NB4 (cell line): Measurements from ENCODE around the gene ADH1C.
"Not testable (repeated sequence)": the region's sequence is repeated elsewhere in the genome, so short reads cannot be mapped to it uniquely, and the experiment has no call there.

ENCODE experiments used
- CTCF ChIP-seq: IDR thresholded peaks from one replicate; pipeline ENCODE4 v1.5.1; 2012; ENCODE audit warnings: low read depth, low read length
- MAX ChIP-seq: IDR thresholded peaks from 2 replicates; pipeline ENCODE4 v1.6.1; 2011; ENCODE audit warnings: low read depth, low read length
- MYC ChIP-seq: IDR thresholded peaks from 2 replicates; pipeline ENCODE4 v1.6.1; 2011; ENCODE audit warnings: low read depth, low read length
- POLR2A ChIP-seq: IDR thresholded peaks from 2 replicates; pipeline ENCODE4 v1.6.1; 2011; ENCODE audit warnings: mild to moderate bottlenecking; ENCODE audit not compliant: insufficient read length; ENCODE audit errors: extremely low read depth

- not testable (repeated sequence) for TF ChIP-seq CTCF, POLR2A, MYC, MAX
Observed at GRCh38 chr4:99356149-99356548, 3.6 kb upstream of the ADH1C start.
